Measurements from ENCODE around the gene ADGRF3.

GRCh38 chr2:26330114-26330549 lies 16.5 kb downstream of the ADGRF3 start:
- TF ChIP-seq GTF2F1 (IDR thresholded peaks at IDR 0.05; ENCODE audit: low read depth, low read length), result no peak
- no peak for TF ChIP-seq PHB2 (IDR thresholded peaks at IDR 0.05; ENCODE audit: low read depth)
- TF ChIP-seq CTCF (IDR thresholded peaks at IDR 0.05 in 2 of 3, conservative IDR thresholded peaks at IDR 0.05 in 1 of 3; ENCODE audit: insufficient read depth in 2 of 3, low read depth in 1 of 3, low read length in 3 of 3), result peak; percentile 80 to 95 (median 93)
- TF ChIP-seq JUN (IDR thresholded peaks at IDR 0.05; ENCODE audit: borderline replicate concordance, low read depth, low read length), result no peak
- no peak for TF ChIP-seq JUN (CRISPR knock-in tag; IDR thresholded peaks at IDR 0.05; ENCODE audit: borderline replicate concordance)
- TF ChIP-seq USF2 (CRISPR knock-in tag; IDR thresholded peaks at IDR 0.05), result no peak
- no peak for TF ChIP-seq ZNF316 (IDR thresholded peaks at IDR 0.05)
- no peak for TF ChIP-seq EZH2 (IDR thresholded peaks at IDR 0.05; ENCODE audit: borderline replicate concordance, low read depth, low read length)
